Skeletal muscle tissue (tissue), 4 donors: Measurements from ENCODE around the gene TBC1D7. TPM values are rescaled to one million over a fixed set of nuclear protein-coding genes. Genes with fewer than 3 reads are reported as not detected.

Source experiments
- H3K27ac ChIP-seq: one replicate; pipeline ENCODE4 v1.7.0; 2013; ENCODE audit warnings: mild to moderate bottlenecking, low read depth, low read length, inconsistent platforms
- H3K27me3 ChIP-seq, 3 donors: one replicate each; pipeline ENCODE4 v1.7.0; 2013; ENCODE audit warnings: low read length in 3 of 3; ENCODE audit not compliant: control insufficient read depth in 3 of 3, insufficient read depth in 3 of 3
- H3K36me3 ChIP-seq, 3 donors: one replicate each; pipeline ENCODE4 v1.7.0; 2013; ENCODE audit warnings: low read length in 3 of 3; ENCODE audit not compliant: control insufficient read depth in 3 of 3, insufficient read depth in 3 of 3
- H3K4me1 ChIP-seq, 3 donors: one replicate each; pipeline ENCODE4 v1.7.0; 2013; ENCODE audit warnings: low read length in 3 of 3, mild to moderate bottlenecking in 3 of 3; ENCODE audit not compliant: control insufficient read depth in 3 of 3, insufficient read depth in 3 of 3
- H3K4me3 ChIP-seq, 3 donors: one replicate each; pipeline ENCODE4 v1.7.0; 2013; ENCODE audit warnings: low read length in 3 of 3
- H3K9ac ChIP-seq, 3 donors: one replicate each; pipeline ENCODE4 v1.7.0; 2013; ENCODE audit warnings: low read length in 3 of 3, mild to moderate bottlenecking in 3 of 3, moderate library complexity in 2 of 3, low read depth in 1 of 3
- H3K9me3 ChIP-seq, 3 donors: one replicate each; pipeline ENCODE4 v1.7.0; 2013; ENCODE audit warnings: low read length in 3 of 3; ENCODE audit not compliant: control insufficient read depth in 3 of 3
- total RNA-seq: library from RNA; depleted of rRNA; stranded (reverse); fragments of >200 nt; gene quantifications from one replicate; pipeline ENCODE4 v1.2.3, GENCODE V29; 2014
- donor health status: Osteomylitis.

The TBC1D7 gene
- total RNA-seq, 1 donor from 2014 or later: 17.7 TPM

- peaks cover 8 to 9% (median 8%) of the 10 kb centered on the region in 3 donors for H3K36me3 ChIP-seq
- H3K27me3 ChIP-seq: no peaks in the 10 kb centered on the region
- H3K4me3 ChIP-seq: no peak overlapping the region
- peaks cover 4 to 25% (median 9%) of the 10 kb centered on the region in 3 donors for H3K4me1 ChIP-seq
- H3K9me3 ChIP-seq: no peaks in the 10 kb centered on the region
- H3K27ac ChIP-seq: no peak overlapping the region
- no peak overlapping the region for H3K9ac ChIP-seq
Observed at GRCh38 chr6:13369591-13369990, 41.3 kb upstream of the TBC1D7 start.

- Histone ChIP-seq H3K9ac (no peak overlapping the region), H3K4me3 (no peak overlapping the region), H3K27me3 (no peaks in the 10 kb centered on the region), H3K36me3 (peaks cover 11 to 13% (median 13%) of the 10 kb centered on the region in 3 donors), H3K9me3 (no peaks in the 10 kb centered on the region), H3K27ac (no peak overlapping the region), H3K4me1 (peaks cover 4 to 25% (median 15%) of the 10 kb centered on the region in 3 donors)
Observed at GRCh38 chr6:13368731-13369115, 40.4 kb upstream of the TBC1D7 start.

- Histone ChIP-seq H3K9ac (no peak overlapping the region), H3K4me3 (no peak overlapping the region), H3K9me3 (no peaks in the 10 kb centered on the region), H3K27me3 (no peaks in the 10 kb centered on the region), H3K27ac (no peak overlapping the region), H3K4me1 (peaks cover 4 to 25% (median 15%) of the 10 kb centered on the region in 3 donors), H3K36me3 (peaks cover 11 to 13% (median 13%) of the 10 kb centered on the region in 3 donors)
Observed at GRCh38 chr6:13368079-13368730, 39.9 kb upstream of the TBC1D7 start.

GRCh38 chr6:13367396-13367795, 39.1 kb upstream of the TBC1D7 start:
- H3K36me3 ChIP-seq: peaks cover 11 to 13% (median 13%) of the 10 kb centered on the region in 3 donors
- no peak overlapping the region for H3K4me3 ChIP-seq
- no peak overlapping the region for H3K9ac ChIP-seq
- H3K27ac ChIP-seq: no peak overlapping the region
- H3K9me3 ChIP-seq: no peaks in the 10 kb centered on the region
- H3K27me3 ChIP-seq: no peaks in the 10 kb centered on the region
- H3K4me1 ChIP-seq: peaks cover 4 to 22% (median 14%) of the 10 kb centered on the region in 3 donors

- Histone ChIP-seq H3K4me3 (no peak overlapping the region), H3K9ac (no peak overlapping the region), H3K4me1 (peaks cover 11 to 15% (median 14%) of the 10 kb centered on the region in 3 donors), H3K9me3 (no peaks in the 10 kb centered on the region), H3K36me3 (peaks cover 11 to 13% (median 13%) of the 10 kb centered on the region in 3 donors), H3K27me3 (no peaks in the 10 kb centered on the region), H3K27ac (no peak overlapping the region)
Observed at GRCh38 chr6:13365320-13365719, 37.0 kb upstream of the TBC1D7 start.

- peaks cover 11 to 13% (median 13%) of the 10 kb centered on the region in 3 donors for H3K36me3 ChIP-seq
- H3K4me1 ChIP-seq: peaks cover 11 to 15% (median 14%) of the 10 kb centered on the region in 3 donors
- H3K4me3 ChIP-seq: no peak overlapping the region
- H3K9ac ChIP-seq: no peak overlapping the region
- no peaks in the 10 kb centered on the region for H3K9me3 ChIP-seq
- no peaks in the 10 kb centered on the region for H3K27me3 ChIP-seq
- no peak overlapping the region for H3K27ac ChIP-seq
Observed at GRCh38 chr6:13364842-13365241, 36.5 kb upstream of the TBC1D7 start.

GRCh38 chr6:13362412-13362811, 34.1 kb upstream of the TBC1D7 start:
- Histone ChIP-seq H3K36me3 (peaks cover 11 to 13% (median 13%) of the 10 kb centered on the region in 3 donors), H3K4me1 (peaks cover 3 to 8% (median 8%) of the 10 kb centered on the region in 3 donors), H3K4me3 (no peak overlapping the region), H3K9me3 (no peaks in the 10 kb centered on the region), H3K9ac (no peak overlapping the region), H3K27me3 (no peaks in the 10 kb centered on the region), H3K27ac (no peak overlapping the region)

GRCh38 chr6:13360671-13361540, 32.6 kb upstream of the TBC1D7 start:
- Histone ChIP-seq H3K4me1 (peaks cover 0 to 8% (median 8%) of the 10 kb centered on the region in 3 donors), H3K4me3 (no peak overlapping the region), H3K27ac (no peak overlapping the region), H3K9ac (no peak overlapping the region), H3K9me3 (no peaks in the 10 kb centered on the region), H3K27me3 (no peaks in the 10 kb centered on the region), H3K36me3 (peaks cover 11 to 13% (median 13%) of the 10 kb centered on the region in 3 donors)

- peaks cover 0 to 2% (median 1%) of the 10 kb centered on the region in 3 donors for H3K36me3 ChIP-seq
- no peak overlapping the region for H3K9ac ChIP-seq
- no peak overlapping the region for H3K27ac ChIP-seq
- H3K4me1 ChIP-seq: peaks cover 10 to 13% (median 11%) of the 10 kb centered on the region in 3 donors
- no peaks in the 10 kb centered on the region for H3K9me3 ChIP-seq
- H3K27me3 ChIP-seq: no peaks in the 10 kb centered on the region
- no peak overlapping the region for H3K4me3 ChIP-seq
Observed at GRCh38 chr6:13359287-13359686, 30.9 kb upstream of the TBC1D7 start.

GRCh38 chr6:13358511-13358910, 30.2 kb upstream of the TBC1D7 start:
- Histone ChIP-seq H3K9ac (no peak overlapping the region), H3K4me3 (no peak overlapping the region), H3K27me3 (no peaks in the 10 kb centered on the region), H3K36me3 (no peaks in the 10 kb centered on the region), H3K27ac (no peak overlapping the region), H3K9me3 (no peaks in the 10 kb centered on the region), H3K4me1 (peaks cover 7 to 13% (median 12%) of the 10 kb centered on the region in 3 donors)
